Stomach (tissue), 4 donors: Measurements from ENCODE around the gene MUC5AC.

Source experiments
- CTCF ChIP-seq, 7 experiments: fragments of 450-650 bp in 4 of 7; fragments of 200-600 bp in 3 of 7; sonication (generic) in 3 of 7; IDR thresholded peaks; one replicate each; pipeline ENCODE4 v1.5.1; 2016 to 2019; ENCODE audit warnings: antibody characterized with exemption in 7 of 7, control low read depth in 2 of 7, mild to moderate bottlenecking in 1 of 7
- EP300 ChIP-seq: sonication (generic); formaldehyde crosslinking; IDR thresholded peaks from one replicate; pipeline ENCODE4 v1.6.1; 2017; ENCODE audit warnings: antibody characterized with exemption
- POLR2A ChIP-seq, 4 donors: fragments of 450-650 bp; IDR thresholded peaks; one replicate each; pipeline ENCODE4 v1.6.1; 2016; ENCODE audit warnings: antibody characterized with exemption in 4 of 4, control low read depth in 2 of 4, mild to moderate bottlenecking in 1 of 4, moderate library complexity in 1 of 4
- POLR2AphosphoS5 ChIP-seq, 3 donors: sonication (generic); formaldehyde crosslinking; IDR thresholded peaks; one replicate each; pipeline ENCODE4 v1.6.1; 2016; ENCODE audit warnings: antibody characterized with exemption in 3 of 3

- TF ChIP-seq CTCF (IDR thresholded peaks at IDR 0.05) (no peak), POLR2A (IDR thresholded peaks at IDR 0.05) (no peak), POLR2AphosphoS5 (IDR thresholded peaks at IDR 0.05) (no peak), EP300 (no peak)
These were observed 73.0 kb downstream of the MUC5AC start for GRCh38 chr11:1230456-1231395.
